ENCODE results near the gene ERMAP.

Gene ERMAP

DNA sequence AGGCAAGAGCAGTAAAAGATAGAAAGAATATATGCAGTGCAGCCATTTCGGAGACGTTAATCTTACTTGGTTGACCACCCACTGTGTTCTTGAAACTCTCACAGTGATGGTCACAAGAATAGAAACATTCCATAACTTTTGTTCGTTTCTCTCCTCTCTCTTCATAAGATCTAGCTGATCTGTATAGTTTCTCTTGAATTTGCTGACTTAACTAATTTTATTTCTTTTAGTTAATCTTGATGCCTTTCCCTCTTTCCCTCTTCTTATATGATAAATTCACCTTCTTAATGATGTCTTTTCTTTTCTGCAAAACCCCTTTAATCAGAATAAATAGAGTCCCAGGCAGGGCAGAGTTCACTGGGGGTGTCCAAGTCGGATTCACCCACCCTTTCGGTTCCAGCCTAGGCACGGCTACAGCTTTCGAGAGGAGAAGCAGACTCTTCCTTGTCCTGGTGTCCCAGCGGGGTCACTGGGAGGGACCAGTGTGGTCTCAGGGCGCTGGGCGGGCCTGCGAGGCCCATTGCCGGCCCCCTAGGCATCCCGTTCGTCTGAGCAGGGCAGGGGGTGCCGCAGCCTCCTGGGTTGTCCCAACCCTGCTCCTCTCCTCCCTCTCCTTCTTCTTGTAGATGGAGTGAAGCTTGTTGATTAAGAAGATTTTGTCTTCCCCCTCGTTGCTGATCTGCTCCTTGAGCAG, 69.3 kb downstream of the ERMAP start:
- DNase-seq: no peak

DNA sequence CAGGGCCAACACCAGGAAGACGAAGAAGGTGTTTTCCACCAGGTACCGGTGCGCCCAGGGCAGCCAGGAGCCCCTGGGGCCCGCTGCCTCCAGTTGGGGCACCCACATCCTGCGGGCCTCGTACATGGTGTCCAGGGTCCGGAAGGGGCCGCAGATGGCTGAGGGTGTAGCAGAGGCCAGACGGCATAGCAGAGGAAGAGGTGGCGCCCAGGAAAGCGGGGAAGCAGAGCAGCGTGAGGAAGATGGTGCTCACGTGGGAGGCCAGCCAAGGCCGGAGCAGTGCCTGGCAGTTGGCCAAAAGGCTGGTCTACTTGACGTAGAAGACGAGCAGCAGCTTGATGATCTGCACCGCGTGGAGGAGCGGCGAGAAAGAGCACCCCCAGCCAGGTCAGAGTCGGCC, 69.9 kb downstream of the ERMAP start:
- no peak for DNase-seq

DNA sequence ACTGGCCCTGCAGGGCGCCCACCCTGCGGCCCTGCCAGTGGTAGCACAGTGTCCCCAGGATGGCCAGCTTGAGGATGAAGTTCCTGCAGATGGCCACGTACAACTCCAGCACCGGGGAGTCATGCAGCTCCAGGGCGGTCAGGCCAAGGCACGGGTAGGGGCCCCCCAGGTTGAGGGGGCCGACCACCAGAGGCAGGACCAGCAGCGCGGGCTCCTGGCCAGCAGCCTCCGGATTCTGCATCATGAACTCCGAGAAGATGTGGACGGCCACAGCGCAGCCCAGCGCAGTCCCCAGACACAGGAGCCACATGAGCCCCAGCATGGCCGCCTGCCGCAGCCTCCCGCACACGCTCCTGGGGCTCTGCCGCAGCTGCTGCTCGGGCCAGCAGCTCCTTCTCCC, 70.4 kb downstream of the ERMAP start:
- DNase-seq: no peak

DNA sequence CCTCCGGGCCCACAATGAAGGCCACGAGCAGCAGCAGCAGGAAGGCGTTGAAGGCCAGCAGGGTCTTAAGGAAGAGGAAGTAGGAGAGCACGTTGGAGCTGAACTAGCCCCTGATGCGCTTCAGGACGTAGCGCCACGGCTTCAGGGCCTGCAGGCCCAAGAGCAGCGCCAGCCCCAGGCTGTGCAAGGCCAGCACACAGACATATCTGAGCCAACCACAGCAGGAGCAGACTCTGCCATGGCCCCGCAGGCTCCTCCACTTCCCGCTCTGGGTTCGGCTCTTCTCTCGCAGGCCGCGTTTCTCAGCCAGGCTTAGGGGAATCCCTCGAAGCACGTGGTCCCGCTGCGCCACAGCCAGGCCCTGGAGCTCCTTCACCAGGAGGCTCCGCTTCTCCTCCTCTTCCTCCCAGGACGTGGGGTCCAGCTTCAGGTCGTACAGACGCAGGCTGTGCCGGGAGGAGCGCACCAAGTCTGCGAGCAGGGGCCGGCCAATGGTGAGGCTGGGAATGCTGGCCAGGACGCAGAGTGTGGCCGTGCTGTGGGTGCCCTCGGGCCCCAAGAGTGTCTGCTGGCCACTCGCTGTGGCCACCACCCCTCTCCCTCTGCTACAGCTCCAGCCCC, 71.2 kb downstream of the ERMAP start:
- DNase-seq: no peak

DNA sequence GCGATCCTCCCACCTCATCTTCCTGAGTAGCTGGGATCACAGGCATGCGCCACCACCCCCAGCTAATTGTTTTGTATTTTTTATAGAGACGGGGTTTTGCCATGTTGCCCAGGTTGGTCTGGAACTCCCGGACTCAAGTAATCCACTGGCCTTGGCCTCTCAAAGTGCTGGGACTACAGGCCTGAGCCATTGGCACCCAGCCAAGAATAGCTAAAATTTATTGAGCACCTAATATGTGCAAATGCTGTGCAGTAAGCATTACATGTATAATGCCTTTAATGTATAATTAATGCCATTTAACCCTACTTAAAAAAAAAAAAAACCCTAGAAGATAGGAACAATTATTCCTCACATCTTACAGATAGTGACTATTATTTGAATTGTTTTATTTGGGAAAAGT, 72.3 kb downstream of the ERMAP start:
- DNase-seq: no peak

DNA sequence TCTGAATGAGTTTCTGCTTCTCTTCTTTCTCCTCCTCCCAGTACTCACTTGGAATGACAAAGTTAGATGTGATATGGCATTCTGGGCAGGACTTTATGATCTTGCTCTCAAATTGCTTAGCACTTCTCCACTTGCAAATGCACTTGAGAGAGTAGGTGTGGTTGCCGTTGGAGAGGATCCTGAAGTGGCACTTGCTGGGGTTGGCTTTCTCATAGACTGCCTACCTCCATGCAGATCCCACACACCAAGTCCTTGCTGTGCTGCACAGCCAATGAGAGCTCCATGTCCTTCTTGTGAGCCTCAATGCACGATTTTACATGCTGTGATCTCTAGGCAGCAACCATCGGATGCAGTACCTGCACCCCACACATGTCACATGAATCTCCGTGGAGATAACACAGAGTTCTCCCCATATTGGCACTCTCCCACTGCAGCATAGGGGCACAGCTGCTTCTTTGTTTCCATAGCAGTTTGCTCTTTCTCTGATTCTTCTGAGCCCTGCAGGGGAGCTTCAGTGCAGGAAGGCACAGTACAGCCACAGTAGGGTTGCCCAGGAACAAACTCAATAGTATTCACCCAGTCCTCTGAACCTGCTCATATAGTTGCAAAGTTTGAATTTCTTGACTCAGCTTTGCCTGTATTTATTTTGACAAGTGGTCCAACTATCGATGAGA, 74.7 kb downstream of the ERMAP start:
- no peak for DNase-seq

Data from CD4-positive, alpha-beta T cell treated with Interleukin-1 beta for 1 hour (primary cell).